GM12878 (cell line): ENCODE data around the gene LIF. TPM values are rescaled to one million over a fixed set of nuclear protein-coding genes. Genes with fewer than 3 reads are reported as not detected.

ENCODE experiments used
- ATAC-seq: fragments of 200-7000 bp; cut with Tn5 transposase; 3 replicates; pipeline ENCODE4 v1.9.1; 2020; ENCODE audit warnings: mild to moderate bottlenecking, moderate library complexity
- BruUV-seq: library from RNA; stranded (reverse); fragments of 400-500 nt; replicated peaks from 2 replicates; lab custom pipeline; 2021; lab: Mats Ljungman, UMichigan
- CTCF ChIA-PET: fragments of 300-600 bp; sonication (Branson Sonifier 250); formaldehyde crosslinking; extraction: SDS; loops from one replicate; lab custom pipeline; 2021; ENCODE audit warnings: inconsistent platforms; lab: Yijun Ruan, JAX
- POLR2A ChIA-PET: fragments of 350-600 bp; formaldehyde crosslinking; extraction: SDS; loops from one replicate; lab custom pipeline; 2021; ENCODE audit warnings: inconsistent platforms; lab: Charles Lee
- RAD21 ChIA-PET: fragments of 300-600 bp; sonication (Branson Sonifier 250); formaldehyde crosslinking; loops from one replicate; lab custom pipeline; 2023; ENCODE audit warnings: antibody characterized with exemption; ENCODE audit not compliant: unreplicated experiment; lab: Charles Lee
- SMC1A ChIA-PET: fragments of 300-600 bp; sonication (Branson Sonifier 250); formaldehyde crosslinking; loops from one replicate; lab custom pipeline; 2023; ENCODE audit not compliant: unreplicated experiment, uncharacterized antibody; lab: Charles Lee
- DNase-seq: peaks from one replicate; pipeline ENCODE4 v3.0.0-alpha.2; 2011; ENCODE audit warnings: low read depth, low spot score
- FAIRE-seq: peaks from 3 replicates; lab custom pipeline; 2011; peaks lifted over from hg19 to GRCh38; lab: Jason Lieb, UNC
- H2AFZ ChIP-seq: 2 replicates; pipeline ENCODE4 v1.6.0; 2011; ENCODE audit warnings: low read depth, low read length, control low read depth; ENCODE audit not compliant: control insufficient read depth
- H3K27ac ChIP-seq: 2 replicates; pipeline ENCODE4 v1.5.1; 2011; ENCODE audit warnings: control low read depth; ENCODE audit not compliant: control insufficient read depth, insufficient read depth
- H3K27me3 ChIP-seq, 2 experiments: replicated peaks in 1 of 2; 2 replicates each; pipeline versions ENCODE4 v1.6.0 to v1.6.1; 2011; ENCODE audit warnings: low read length in 1 of 2; ENCODE audit not compliant: control insufficient read depth in 2 of 2, insufficient read depth in 2 of 2
- H3K36me3 ChIP-seq, 2 experiments: 2 replicates each; pipeline ENCODE4 v1.5.1; 2011; ENCODE audit warnings: low read length in 1 of 2; ENCODE audit not compliant: control insufficient read depth in 2 of 2, insufficient read depth in 2 of 2
- H3K4me1 ChIP-seq: 2 replicates; pipeline ENCODE4 v1.6.1; 2011; ENCODE audit warnings: mild to moderate bottlenecking, low read length, moderate library complexity, mixed read lengths; ENCODE audit not compliant: control insufficient read depth, insufficient read depth
- H3K4me2 ChIP-seq: 2 replicates; pipeline ENCODE4 v1.6.0; 2011; ENCODE audit warnings: control low read depth; ENCODE audit not compliant: control insufficient read depth, insufficient read depth
- H3K4me3 ChIP-seq: fragments of 200-600 bp; sonication (generic); 2 replicates; pipeline ENCODE4 v1.5.1; 2016
- H3K79me2 ChIP-seq: 2 replicates; pipeline ENCODE4 v1.6.0; 2011; ENCODE audit warnings: low read length; ENCODE audit not compliant: control insufficient read depth, insufficient read depth
- H3K9ac ChIP-seq: 2 replicates; pipeline ENCODE4 v1.8.0; 2011; ENCODE audit warnings: low read length, control low read depth, mixed read lengths; ENCODE audit not compliant: control insufficient read depth, insufficient read depth
- H3K9me3 ChIP-seq: replicated peaks from 3 replicates; pipeline ENCODE4 v1.5.1; 2011; ENCODE audit warnings: mild to moderate bottlenecking, low read length; ENCODE audit not compliant: control insufficient read depth, insufficient read depth
- H4K20me1 ChIP-seq: 2 replicates; pipeline ENCODE4 v1.6.0; 2011; ENCODE audit not compliant: control insufficient read depth, insufficient read depth
- EED ChIP-seq: sonication (generic); IDR thresholded peaks from 2 replicates; pipeline ENCODE4 v1.6.1; 2016; ENCODE audit warnings: antibody characterized with exemption, low read depth
- NFYB ChIP-seq: IDR thresholded peaks from 2 replicates; pipeline ENCODE4 v1.6.1; 2011; ENCODE audit warnings: low read depth, mild to moderate bottlenecking, low read length, improper control_type of control experiment, moderate library complexity; ENCODE audit not compliant: insufficient read depth
- NRF1 ChIP-seq: conservative IDR thresholded peaks from 2 replicates; pipeline ENCODE4 v1.6.1; 2011; ENCODE audit warnings: mild to moderate bottlenecking, low read depth, low read length, improper control_type of control experiment
- SKIL ChIP-seq: fragments of 450-650 bp; IDR thresholded peaks from 2 replicates; pipeline ENCODE4 v1.6.1; 2017; ENCODE audit warnings: mild to moderate bottlenecking, low read depth, inconsistent platforms; ENCODE audit not compliant: poor library complexity, severe bottlenecking
- STAT3 ChIP-seq: IDR thresholded peaks from 2 replicates; pipeline ENCODE4 v1.6.1; 2011; ENCODE audit warnings: low read depth, low read length, improper control_type of control experiment
- ZBTB33 ChIP-seq: fragments of 450-650 bp; IDR thresholded peaks from 2 replicates; pipeline ENCODE4 v1.6.1; 2017; ENCODE audit warnings: mild to moderate bottlenecking
- WGBS: methylation state at CpG from one replicate; pipeline ENCODE4 v1.1.6; 2016; ENCODE audit warnings: low lambda C conversion rate; ENCODE audit not compliant: insufficient replicate concordance, insufficient coverage; ENCODE audit errors: missing lambda C conversion rate; 5-methylcytosine and 5-hydroxymethylcytosine counted together
- in situ Hi-C: fragments of 300-500 bp; cut with MboI; formaldehyde crosslinking; loops from 9 replicates; pipeline ENCODE4 v1.14.3; 2018; ENCODE audit warnings: mixed read lengths
- intact Hi-C: fragments of 100-400 bp; cut with micrococcal nuclease; formaldehyde crosslinking; loops from one replicate; pipeline ENCODE4 v1.14.2; 2022; ENCODE audit not compliant: unreplicated experiment
- polyA plus RNA-seq, 11 experiments: library from polyadenylated mRNA; depleted of rRNA in 4 of 11; unstranded in 6 of 11; stranded (reverse) in 5 of 11; fragments of >200 nt; fragmentation: Nextera tagmentation in 4 of 11; fragmentation: Illumina TruSeq in 1 of 11; extraction: Ambion mirVana in 4 of 11; extraction: Trizol in 1 of 11; gene quantifications; 1 replicate in 1 of 11; 2 replicates in 10 of 11; pipeline versions ENCODE4 v1.2.1 to v1.2.3, GENCODE V29; 2011 to 2016; ENCODE audit warnings: inconsistent platforms in 2 of 11, missing spikeins in 2 of 11, low read depth in 1 of 11
- total RNA-seq, 4 experiments: library from RNA; depleted of rRNA in 3 of 4; stranded (reverse); fragments of >200 nt in 3 of 4; fragmentation: Illumina TruSeq in 1 of 4; extraction: Trizol in 1 of 4; gene quantifications; 2 replicates each; pipeline versions ENCODE4 v1.2.1 to v1.2.3, GENCODE V29; 2013 to 2021

Gene LIF
- total and polyA plus RNA-seq, 10 of the 15 experiments (the other 5 are each of a cell fraction or from before 2014, with no cell fraction given): 0.05 to 3.4 (median 0.97) TPM

GRCh38 chr22:30230330-30230729 lies 16.2 kb downstream of the LIF start (continued):
- no peak for TF ChIP-seq STAT3
- no peak for TF ChIP-seq EED
- no peak for TF ChIP-seq NRF1
- TF ChIP-seq ZBTB33: no peak
- TF ChIP-seq, all 136 proteins: peak for 0

GRCh38 chr22:30228509-30229359 lies 17.8 kb downstream of the LIF start:
- DNase-seq: no peak
- no peaks in the 10 kb centered on the region for H3K27me3 ChIP-seq
- SMC1A ChIA-PET: no interaction called here
- in situ Hi-C loops: no loop called here
- no peaks in the 10 kb centered on the region for H3K36me3 ChIP-seq
- peaks cover 7% of the 10 kb centered on the region for H3K4me1 ChIP-seq
- intact Hi-C loops: no loop called here
- BruUV-seq: no TSS peak
- no peak overlapping the region for H3K9ac ChIP-seq
- ATAC-seq: no peak
- H3K4me3 ChIP-seq: no peak overlapping the region
- H2AFZ ChIP-seq: no peak overlapping the region
- H3K4me2 ChIP-seq: no peak overlapping the region
- H3K9me3 ChIP-seq: no peaks in the 10 kb centered on the region
- no peaks in the 10 kb centered on the region for H4K20me1 ChIP-seq
- no peak overlapping the region for H3K27ac ChIP-seq
- TF ChIP-seq NFYB (no peak), SKIL (no peak)
- no peak for FAIRE-seq
- CTCF ChIA-PET: interaction anchor here (0.6 to 0.7 kb wide), 2 partner anchors 71 to 137 kb away, joined by 3 read pairs; no protein-coding TSS in a partner anchor
- H3K79me2 ChIP-seq: no peaks in the 10 kb centered on the region
- WGBS: 50% methylated on average over 17 of the region's 21 CpGs
- RAD21 ChIA-PET: no interaction called here
- POLR2A ChIA-PET: interaction anchor here (0.6 kb wide), 1 partner anchor 34 kb away, joined by 4 read pairs; no protein-coding TSS in a partner anchor
